Measurements from ENCODE around the gene C1GALT1. TPM values are rescaled to one million over a fixed set of nuclear protein-coding genes. Genes with fewer than 3 reads are reported as not detected.

Gene C1GALT1
- total and polyA plus RNA-seq, 2 experiments from 2014 or later: 58.2 to 203 TPM

DNA sequence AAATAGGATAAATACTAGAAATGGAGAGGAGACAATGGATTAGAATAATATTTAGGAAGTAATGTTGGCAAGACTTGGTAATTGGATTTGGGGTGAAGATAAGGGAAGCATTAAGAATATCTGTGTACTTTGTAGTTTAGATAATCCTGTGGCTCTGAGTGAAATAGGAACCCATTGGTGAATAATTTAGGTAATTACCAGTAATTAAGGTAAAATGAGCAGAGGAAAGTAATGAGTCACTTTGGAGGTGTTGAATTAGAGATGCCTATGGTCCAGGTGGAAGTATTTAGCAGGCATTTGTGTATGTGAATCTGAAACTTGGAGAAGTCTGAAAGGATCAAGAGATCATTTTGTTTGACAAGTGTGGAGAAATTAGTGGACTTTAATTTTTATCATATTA lies 5.7 kb downstream of the C1GALT1 start:
- H3K4me2 ChIP-seq: no peak overlapping the region; the same call in 1 of the 2 replicates
- Mint-ChIP-seq H3K9me3 (peaks cover 20% of the 10 kb centered on the region; the same call in 2 of the 3 replicates), H3K4me3 (no peak overlapping the region), H3K27ac (no peak overlapping the region), H3K27me3 (ENCODE audit: insufficient read depth, low read depth, poor library complexity) (peaks cover 3% of the 10 kb centered on the region), H3K4me1 (peaks cover 29% of the 10 kb centered on the region), H3K36me3 (ENCODE audit: low read depth) (peaks cover 40% of the 10 kb centered on the region)
- no peaks in the 10 kb centered on the region for H3F3A ChIP-seq (replicated peaks; ENCODE audit: low read depth)
- peaks cover 100% of the 10 kb centered on the region for H3K79me2 ChIP-seq (replicated peaks; ENCODE audit: insufficient read depth)
- no peaks in the 10 kb centered on the region for H3K27me3 ChIP-seq (ENCODE audit: insufficient read depth)
- DNase-seq (ENCODE audit: low spot score): no peak
- no peak overlapping the region for H3K27ac ChIP-seq (ENCODE audit: low read depth)
- H3K4me3 ChIP-seq: no peak overlapping the region
- H3K4me1 ChIP-seq (ENCODE audit: insufficient read depth): peaks cover 47% of the 10 kb centered on the region
- ATAC-seq: no peak
- no peaks in the 10 kb centered on the region for H3K9me2 ChIP-seq (ENCODE audit: insufficient read depth)
- TF ChIP-seq CREB1 (CRISPR knock-in tag; IDR thresholded peaks at IDR 0.05; ENCODE audit: low read depth) (no peak), POLR2AphosphoS5 (IDR thresholded peaks at IDR 0.05; ENCODE audit: low read depth) (no peak), ZNF331 (CRISPR knock-in tag; IDR thresholded peaks at IDR 0.05; ENCODE audit: low read depth) (no peak), EZH2 (IDR thresholded peaks at IDR 0.05; ENCODE audit: low read depth, unreplicated experiment) (no peak), JUNB (IDR thresholded peaks at IDR 0.05; ENCODE audit: unreplicated experiment) (no peak), ZNF114 (CRISPR knock-in tag; IDR thresholded peaks at IDR 0.05) (no peak), EZH2phosphoT487 (IDR thresholded peaks at IDR 0.05; ENCODE audit: unreplicated experiment) (no peak)
- TF ChIP-seq, protein P1, sequence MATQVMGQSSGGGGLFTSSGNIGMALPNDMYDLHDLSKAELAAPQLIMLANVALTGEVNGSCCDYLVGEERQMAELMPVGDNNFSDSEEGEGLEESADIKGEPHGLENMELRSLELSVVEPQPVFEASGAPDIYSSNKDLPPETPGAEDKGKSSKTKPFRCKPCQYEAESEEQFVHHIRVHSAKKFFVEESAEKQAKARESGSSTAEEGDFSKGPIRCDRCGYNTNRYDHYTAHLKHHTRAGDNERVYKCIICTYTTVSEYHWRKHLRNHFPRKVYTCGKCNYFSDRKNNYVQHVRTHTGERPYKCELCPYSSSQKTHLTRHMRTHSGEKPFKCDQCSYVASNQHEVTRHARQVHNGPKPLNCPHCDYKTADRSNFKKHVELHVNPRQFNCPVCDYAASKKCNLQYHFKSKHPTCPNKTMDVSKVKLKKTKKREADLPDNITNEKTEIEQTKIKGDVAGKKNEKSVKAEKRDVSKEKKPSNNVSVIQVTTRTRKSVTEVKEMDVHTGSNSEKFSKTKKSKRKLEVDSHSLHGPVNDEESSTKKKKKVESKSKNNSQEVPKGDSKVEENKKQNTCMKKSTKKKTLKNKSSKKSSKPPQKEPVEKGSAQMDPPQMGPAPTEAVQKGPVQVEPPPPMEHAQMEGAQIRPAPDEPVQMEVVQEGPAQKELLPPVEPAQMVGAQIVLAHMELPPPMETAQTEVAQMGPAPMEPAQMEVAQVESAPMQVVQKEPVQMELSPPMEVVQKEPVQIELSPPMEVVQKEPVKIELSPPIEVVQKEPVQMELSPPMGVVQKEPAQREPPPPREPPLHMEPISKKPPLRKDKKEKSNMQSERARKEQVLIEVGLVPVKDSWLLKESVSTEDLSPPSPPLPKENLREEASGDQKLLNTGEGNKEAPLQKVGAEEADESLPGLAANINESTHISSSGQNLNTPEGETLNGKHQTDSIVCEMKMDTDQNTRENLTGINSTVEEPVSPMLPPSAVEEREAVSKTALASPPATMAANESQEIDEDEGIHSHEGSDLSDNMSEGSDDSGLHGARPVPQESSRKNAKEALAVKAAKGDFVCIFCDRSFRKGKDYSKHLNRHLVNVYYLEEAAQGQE (IDR thresholded peaks at IDR 0.05; ENCODE audit: unreplicated experiment): no peak
- TF ChIP-seq, protein P2, sequence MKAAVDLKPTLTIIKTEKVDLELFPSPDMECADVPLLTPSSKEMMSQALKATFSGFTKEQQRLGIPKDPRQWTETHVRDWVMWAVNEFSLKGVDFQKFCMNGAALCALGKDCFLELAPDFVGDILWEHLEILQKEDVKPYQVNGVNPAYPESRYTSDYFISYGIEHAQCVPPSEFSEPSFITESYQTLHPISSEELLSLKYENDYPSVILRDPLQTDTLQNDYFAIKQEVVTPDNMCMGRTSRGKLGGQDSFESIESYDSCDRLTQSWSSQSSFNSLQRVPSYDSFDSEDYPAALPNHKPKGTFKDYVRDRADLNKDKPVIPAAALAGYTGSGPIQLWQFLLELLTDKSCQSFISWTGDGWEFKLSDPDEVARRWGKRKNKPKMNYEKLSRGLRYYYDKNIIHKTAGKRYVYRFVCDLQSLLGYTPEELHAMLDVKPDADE (IDR thresholded peaks at IDR 0.05): no peak
- TF ChIP-seq, protein P3, sequence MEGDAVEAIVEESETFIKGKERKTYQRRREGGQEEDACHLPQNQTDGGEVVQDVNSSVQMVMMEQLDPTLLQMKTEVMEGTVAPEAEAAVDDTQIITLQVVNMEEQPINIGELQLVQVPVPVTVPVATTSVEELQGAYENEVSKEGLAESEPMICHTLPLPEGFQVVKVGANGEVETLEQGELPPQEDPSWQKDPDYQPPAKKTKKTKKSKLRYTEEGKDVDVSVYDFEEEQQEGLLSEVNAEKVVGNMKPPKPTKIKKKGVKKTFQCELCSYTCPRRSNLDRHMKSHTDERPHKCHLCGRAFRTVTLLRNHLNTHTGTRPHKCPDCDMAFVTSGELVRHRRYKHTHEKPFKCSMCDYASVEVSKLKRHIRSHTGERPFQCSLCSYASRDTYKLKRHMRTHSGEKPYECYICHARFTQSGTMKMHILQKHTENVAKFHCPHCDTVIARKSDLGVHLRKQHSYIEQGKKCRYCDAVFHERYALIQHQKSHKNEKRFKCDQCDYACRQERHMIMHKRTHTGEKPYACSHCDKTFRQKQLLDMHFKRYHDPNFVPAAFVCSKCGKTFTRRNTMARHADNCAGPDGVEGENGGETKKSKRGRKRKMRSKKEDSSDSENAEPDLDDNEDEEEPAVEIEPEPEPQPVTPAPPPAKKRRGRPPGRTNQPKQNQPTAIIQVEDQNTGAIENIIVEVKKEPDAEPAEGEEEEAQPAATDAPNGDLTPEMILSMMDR (conservative IDR thresholded peaks at IDR 0.05; ENCODE audit: low read depth in 2 of 2): no peak
- TF ChIP-seq, protein P4, sequence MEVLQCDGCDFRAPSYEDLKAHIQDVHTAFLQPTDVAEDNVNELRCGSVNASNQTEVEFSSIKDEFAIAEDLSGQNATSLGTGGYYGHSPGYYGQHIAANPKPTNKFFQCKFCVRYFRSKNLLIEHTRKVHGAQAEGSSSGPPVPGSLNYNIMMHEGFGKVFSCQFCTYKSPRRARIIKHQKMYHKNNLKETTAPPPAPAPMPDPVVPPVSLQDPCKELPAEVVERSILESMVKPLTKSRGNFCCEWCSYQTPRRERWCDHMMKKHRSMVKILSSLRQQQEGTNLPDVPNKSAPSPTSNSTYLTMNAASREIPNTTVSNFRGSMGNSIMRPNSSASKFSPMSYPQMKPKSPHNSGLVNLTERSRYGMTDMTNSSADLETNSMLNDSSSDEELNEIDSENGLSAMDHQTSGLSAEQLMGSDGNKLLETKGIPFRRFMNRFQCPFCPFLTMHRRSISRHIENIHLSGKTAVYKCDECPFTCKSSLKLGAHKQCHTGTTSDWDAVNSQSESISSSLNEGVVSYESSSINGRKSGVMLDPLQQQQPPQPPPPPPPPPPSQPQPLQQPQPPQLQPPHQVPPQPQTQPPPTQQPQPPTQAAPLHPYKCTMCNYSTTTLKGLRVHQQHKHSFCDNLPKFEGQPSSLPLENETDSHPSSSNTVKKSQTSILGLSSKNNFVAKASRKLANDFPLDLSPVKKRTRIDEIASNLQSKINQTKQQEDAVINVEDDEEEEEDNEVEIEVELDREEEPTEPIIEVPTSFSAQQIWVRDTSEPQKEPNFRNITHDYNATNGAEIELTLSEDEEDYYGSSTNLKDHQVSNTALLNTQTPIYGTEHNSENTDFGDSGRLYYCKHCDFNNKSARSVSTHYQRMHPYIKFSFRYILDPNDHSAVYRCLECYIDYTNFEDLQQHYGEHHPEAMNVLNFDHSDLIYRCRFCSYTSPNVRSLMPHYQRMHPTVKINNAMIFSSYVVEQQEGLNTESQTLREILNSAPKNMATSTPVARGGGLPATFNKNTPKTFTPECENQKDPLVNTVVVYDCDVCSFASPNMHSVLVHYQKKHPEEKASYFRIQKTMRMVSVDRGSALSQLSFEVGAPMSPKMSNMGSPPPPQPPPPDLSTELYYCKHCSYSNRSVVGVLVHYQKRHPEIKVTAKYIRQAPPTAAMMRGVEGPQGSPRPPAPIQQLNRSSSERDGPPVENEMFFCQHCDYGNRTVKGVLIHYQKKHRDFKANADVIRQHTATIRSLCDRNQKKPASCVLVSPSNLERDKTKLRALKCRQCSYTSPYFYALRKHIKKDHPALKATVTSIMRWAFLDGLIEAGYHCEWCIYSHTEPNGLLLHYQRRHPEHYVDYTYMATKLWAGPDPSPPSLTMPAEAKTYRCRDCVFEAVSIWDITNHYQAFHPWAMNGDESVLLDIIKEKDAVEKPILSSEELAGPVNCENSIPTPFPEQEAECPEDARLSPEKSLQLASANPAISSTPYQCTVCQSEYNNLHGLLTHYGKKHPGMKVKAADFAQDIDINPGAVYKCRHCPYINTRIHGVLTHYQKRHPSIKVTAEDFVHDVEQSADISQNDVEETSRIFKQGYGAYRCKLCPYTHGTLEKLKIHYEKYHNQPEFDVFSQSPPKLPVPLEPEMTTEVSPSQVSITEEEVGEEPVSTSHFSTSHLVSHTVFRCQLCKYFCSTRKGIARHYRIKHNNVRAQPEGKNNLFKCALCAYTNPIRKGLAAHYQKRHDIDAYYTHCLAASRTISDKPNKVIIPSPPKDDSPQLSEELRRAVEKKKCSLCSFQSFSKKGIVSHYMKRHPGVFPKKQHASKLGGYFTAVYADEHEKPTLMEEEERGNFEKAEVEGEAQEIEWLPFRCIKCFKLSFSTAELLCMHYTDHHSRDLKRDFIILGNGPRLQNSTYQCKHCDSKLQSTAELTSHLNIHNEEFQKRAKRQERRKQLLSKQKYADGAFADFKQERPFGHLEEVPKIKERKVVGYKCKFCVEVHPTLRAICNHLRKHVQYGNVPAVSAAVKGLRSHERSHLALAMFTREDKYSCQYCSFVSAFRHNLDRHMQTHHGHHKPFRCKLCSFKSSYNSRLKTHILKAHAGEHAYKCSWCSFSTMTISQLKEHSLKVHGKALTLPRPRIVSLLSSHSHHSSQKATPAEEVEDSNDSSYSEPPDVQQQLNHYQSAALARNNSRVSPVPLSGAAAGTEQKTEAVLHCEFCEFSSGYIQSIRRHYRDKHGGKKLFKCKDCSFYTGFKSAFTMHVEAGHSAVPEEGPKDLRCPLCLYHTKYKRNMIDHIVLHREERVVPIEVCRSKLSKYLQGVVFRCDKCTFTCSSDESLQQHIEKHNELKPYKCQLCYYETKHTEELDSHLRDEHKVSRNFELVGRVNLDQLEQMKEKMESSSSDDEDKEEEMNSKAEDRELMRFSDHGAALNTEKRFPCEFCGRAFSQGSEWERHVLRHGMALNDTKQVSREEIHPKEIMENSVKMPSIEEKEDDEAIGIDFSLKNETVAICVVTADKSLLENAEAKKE (CRISPR knock-in tag; IDR thresholded peaks at IDR 0.05): no peak
- no peaks in the 10 kb centered on the region for H3K36me3 ChIP-seq (ENCODE audit: insufficient read depth)
- H4K20me1 ChIP-seq (replicated peaks; ENCODE audit: insufficient read depth): peaks cover 16% of the 10 kb centered on the region
- no peak overlapping the region for H2AFZ ChIP-seq
